ENCODE measurements around the gene PDE3B. TPM values are rescaled to one million over a fixed set of nuclear protein-coding genes. Genes with fewer than 3 reads are reported as not detected.
"Not testable (repeated sequence)": the region's sequence is repeated elsewhere in the genome, so short reads cannot be mapped to it uniquely, and the experiment has no call there.

PDE3B gene
- total RNA-seq, 1 experiment from 2014 or later, result 0.23 TPM

- ChIA-PET POLR2A (no interaction called here), CTCF (interaction anchor here (3.5 kb wide), 1 partner anchor 14 kb away, joined by 10 read pairs; no protein-coding TSS in a partner anchor)
- Mint-ChIP-seq H3K27me3 (ENCODE audit: insufficient read depth, unreplicated experiment) (peaks cover 82% of the 10 kb centered on the region), H3K9me3 (ENCODE audit: unreplicated experiment) (no peaks in the 10 kb centered on the region), H3K4me1 (ENCODE audit: insufficient read depth, unreplicated experiment) (no peaks in the 10 kb centered on the region), H3K27ac (ENCODE audit: low read depth, unreplicated experiment) (no peak overlapping the region), H3K4me3 (ENCODE audit: unreplicated experiment) (no peak overlapping the region), H3K36me3 (ENCODE audit: insufficient read depth, unreplicated experiment) (no peaks in the 10 kb centered on the region)
- intact Hi-C loops (cut with micrococcal nuclease), result no loop called here
- no TSS peak for BruUV-seq (replicated peaks)
- no peak for TF ChIP-seq CTCF (IDR thresholded peaks at IDR 0.05; ENCODE audit: unreplicated experiment)
- DNase-seq (ENCODE audit: unreplicated experiment), result no peak
These were observed 132.3 kb downstream of the PDE3B start for GRCh38 chr11:14775897-14776296.

- H3K4me3 Mint-ChIP-seq (ENCODE audit: unreplicated experiment); intact Hi-C loops (cut with micrococcal nuclease); POLR2A ChIA-PET; BruUV-seq (replicated peaks); H3K9me3 Mint-ChIP-seq (ENCODE audit: unreplicated experiment); DNase-seq (ENCODE audit: unreplicated experiment); H3K4me1 Mint-ChIP-seq (ENCODE audit: insufficient read depth, unreplicated experiment); H3K27ac Mint-ChIP-seq (ENCODE audit: low read depth, unreplicated experiment); H3K36me3 Mint-ChIP-seq (ENCODE audit: insufficient read depth, unreplicated experiment): not testable (repeated sequence)
- peaks cover 81% of the 10 kb centered on the region for H3K27me3 Mint-ChIP-seq (ENCODE audit: insufficient read depth, unreplicated experiment)
- CTCF ChIA-PET, result interaction anchor here (3.5 kb wide), 1 partner anchor 11 kb away, joined by 10 read pairs; no protein-coding TSS in a partner anchor
These were observed 134.9 kb downstream of the PDE3B start for GRCh38 chr11:14778460-14778859.

GRCh38 chr11:14783788-14784187 is 140.2 kb downstream of the PDE3B start:
- intact Hi-C loops (cut with micrococcal nuclease), result no loop called here
- POLR2A ChIA-PET, result no interaction called here
- BruUV-seq (replicated peaks), result no TSS peak
- Mint-ChIP-seq H3K27me3 (ENCODE audit: insufficient read depth, unreplicated experiment) (peaks cover 46% of the 10 kb centered on the region), H3K36me3 (ENCODE audit: insufficient read depth, unreplicated experiment) (no peaks in the 10 kb centered on the region), H3K4me1 (ENCODE audit: insufficient read depth, unreplicated experiment) (no peaks in the 10 kb centered on the region), H3K9me3 (ENCODE audit: unreplicated experiment) (no peaks in the 10 kb centered on the region), H3K27ac (ENCODE audit: low read depth, unreplicated experiment) (no peak overlapping the region), H3K4me3 (ENCODE audit: unreplicated experiment) (no peak overlapping the region)
- no peak for DNase-seq (ENCODE audit: unreplicated experiment)
- no peak for TF ChIP-seq CTCF (IDR thresholded peaks at IDR 0.05; ENCODE audit: unreplicated experiment)
- CTCF ChIA-PET, result interaction anchor here (0.6 to 1.2 kb wide), 3 partner anchors 76 to 290 kb away, joined by 3 read pairs; partner anchors contain the start of genes CALCB and CYP2R1

- ChIA-PET POLR2A (no interaction called here), CTCF (interaction anchor here (0.6 to 1.2 kb wide), 3 partner anchors 77 to 289 kb away, joined by 3 read pairs; partner anchors contain the start of genes CALCB and CYP2R1)
- Mint-ChIP-seq H3K27me3 (ENCODE audit: insufficient read depth, unreplicated experiment) (peaks cover 42% of the 10 kb centered on the region), H3K9me3 (ENCODE audit: unreplicated experiment) (no peaks in the 10 kb centered on the region), H3K4me3 (ENCODE audit: unreplicated experiment) (no peak overlapping the region), H3K36me3 (ENCODE audit: insufficient read depth, unreplicated experiment) (no peaks in the 10 kb centered on the region), H3K27ac (ENCODE audit: low read depth, unreplicated experiment) (no peak overlapping the region), H3K4me1 (ENCODE audit: insufficient read depth, unreplicated experiment) (no peaks in the 10 kb centered on the region)
- TF ChIP-seq CTCF (IDR thresholded peaks at IDR 0.05; ENCODE audit: unreplicated experiment), result no peak
- intact Hi-C loops (cut with micrococcal nuclease), result no loop called here
- BruUV-seq (replicated peaks), result no TSS peak
- no peak for DNase-seq (ENCODE audit: unreplicated experiment)
These were observed 140.6 kb downstream of the PDE3B start for GRCh38 chr11:14784230-14784629.
